A549 (cell line): Measurements from ENCODE around the gene KLK7. TPM values are rescaled to one million over a fixed set of nuclear protein-coding genes. Genes with fewer than 3 reads are reported as not detected.

Source experiments
- ATAC-seq, 2 experiments: fragments of 200-7000 bp in 1 of 2; fragments of >200 bp in 1 of 2; cut with Nextera tagmentation in 1 of 2; cut with Tn5 transposase in 1 of 2; 3 replicates each; pipeline versions ENCODE4 v1.8.0 to v1.9.1; 2018 to 2020; ENCODE audit warnings: mild to moderate bottlenecking in 1 of 2, moderate library complexity in 1 of 2
- CTCF ChIA-PET: fragments of 300-600 bp; sonication (Branson Sonifier 250); formaldehyde crosslinking; extraction: SDS; loops from one replicate; lab custom pipeline; 2021; ENCODE audit warnings: antibody characterized with exemption, inconsistent platforms; lab: Yijun Ruan, JAX
- POLR2A ChIA-PET: fragments of 350-600 bp; formaldehyde crosslinking; extraction: SDS; loops from one replicate; lab custom pipeline; 2021; ENCODE audit warnings: antibody characterized with exemption, inconsistent platforms; lab: Yijun Ruan, JAX
- DNase-seq, 2 experiments: peaks; one replicate each; pipeline versions ENCODE4 v3.0.0 to v3.0.0-alpha.2; 2011 to 2016; ENCODE audit warnings: low read depth in 1 of 2, low spot score in 1 of 2
- FAIRE-seq: peaks from 2 replicates; lab custom pipeline; 2011; peaks lifted over from hg19 to GRCh38; lab: Jason Lieb, UNC
- H3K27ac ChIP-seq, 2 experiments: fragments of >200 bp; sonication (Bioruptor Twin); formaldehyde crosslinking; 3 replicates each; pipeline ENCODE4 v1.5.1; 2016 to 2017
- H3K4me1 ChIP-seq: fragments of >200 bp; sonication (Bioruptor Twin); formaldehyde crosslinking; 3 replicates; pipeline ENCODE4 v1.6.1; 2016
- H3K4me2 ChIP-seq: fragments of >200 bp; sonication (Bioruptor Twin); formaldehyde crosslinking; 3 replicates; pipeline ENCODE4 v1.6.1; 2016
- H3K4me3 ChIP-seq: fragments of >200 bp; sonication (Bioruptor Twin); formaldehyde crosslinking; 3 replicates; pipeline ENCODE4 v1.5.1; 2016
- H3K9me3 ChIP-seq: fragments of >200 bp; sonication (Bioruptor Twin); formaldehyde crosslinking; 3 replicates; pipeline ENCODE4 v1.6.1; 2016
- ATOH8 ChIP-seq: fragments of 250-450 bp; sonication (Bioruptor Pico); IDR thresholded peaks from 2 replicates; pipeline ENCODE4 v1.5.0; 2020; ENCODE audit warnings: low read depth, mild to moderate bottlenecking, moderate library complexity
- CEBPB ChIP-seq, 2 experiments: fragments of >200 bp in 1 of 2; sonication (Bioruptor Twin) in 1 of 2; formaldehyde crosslinking in 1 of 2; IDR thresholded peaks; 2 replicates each; pipeline ENCODE4 v1.6.1; 2012 to 2016
- E2F6 ChIP-seq: IDR thresholded peaks from 2 replicates; pipeline ENCODE4 v1.6.1; 2012; ENCODE audit warnings: low read depth, borderline replicate concordance
- FOXS1 ChIP-seq: fragments of 250-450 bp; sonication (Bioruptor Pico); IDR thresholded peaks from 2 replicates; pipeline ENCODE4 v1.5.0; 2020; ENCODE audit warnings: mild to moderate bottlenecking, moderate library complexity
- HOXB13 ChIP-seq: fragments of 250-450 bp; sonication (Bioruptor Pico); IDR thresholded peaks from 2 replicates; pipeline ENCODE4 v1.5.0; 2020; ENCODE audit warnings: low read depth, mild to moderate bottlenecking, moderate library complexity
- JUN ChIP-seq, 2 experiments: fragments of >200 bp; sonication (Bioruptor Twin); formaldehyde crosslinking; IDR thresholded peaks; 2 replicates in 1 of 2; 3 replicates in 1 of 2; pipeline ENCODE4 v1.6.1; 2016 to 2017
- KDM1A ChIP-seq: fragments of 200-600 bp; sonication (generic); IDR thresholded peaks from 2 replicates; pipeline ENCODE4 v1.6.1; 2016; ENCODE audit warnings: low read depth, mild to moderate bottlenecking
- MAX ChIP-seq: IDR thresholded peaks from 2 replicates; pipeline ENCODE4 v1.6.1; 2012
- MAZ ChIP-seq: fragments of 150-350 bp; IDR thresholded peaks from 2 replicates; pipeline ENCODE4 v1.6.1; 2014; ENCODE audit warnings: antibody characterized with exemption, low read depth, low read length, borderline replicate concordance
- NPAS2 ChIP-seq: fragments of 250-450 bp; sonication (Bioruptor Pico); IDR thresholded peaks from 2 replicates; pipeline ENCODE4 v1.8.0; 2022; ENCODE audit warnings: mild to moderate bottlenecking, moderate library complexity, borderline replicate concordance
- PBX3 ChIP-seq: IDR thresholded peaks from 2 replicates; pipeline ENCODE4 v1.6.1; 2012
- RARB ChIP-seq: fragments of 250-450 bp; sonication (Bioruptor Pico); IDR thresholded peaks from 2 replicates; pipeline ENCODE4 v1.8.0; 2021; ENCODE audit warnings: mild to moderate bottlenecking, moderate library complexity
- RCOR1 ChIP-seq: fragments of 150-350 bp; IDR thresholded peaks from 2 replicates; pipeline ENCODE4 v1.6.1; 2014; ENCODE audit warnings: antibody characterized with exemption, low read length, low read depth
- RFX5 ChIP-seq: fragments of 450-650 bp; IDR thresholded peaks from 2 replicates; pipeline ENCODE4 v1.7.1; 2014; ENCODE audit warnings: antibody characterized with exemption, mild to moderate bottlenecking, moderate library complexity
- WGBS: methylation state at CpG from one replicate; pipeline ENCODE4 v1.1.6; 2017; ENCODE audit errors: missing lambda C conversion rate; 5-methylcytosine and 5-hydroxymethylcytosine counted together
- polyA plus RNA-seq, 4 experiments: library from polyadenylated mRNA; depleted of rRNA in 3 of 4; stranded (reverse); fragments of >200 nt; fragmentation: RNase III in 1 of 4; extraction: RNeasy Plus Mini Kit Qiagen cat#74134 plus additional on column Dnase treatment in 1 of 4; gene quantifications; 2 replicates in 3 of 4; 3 replicates in 1 of 4; pipeline ENCODE4 v1.2.3, GENCODE V29; 2011 to 2017

Gene KLK7
- polyA plus RNA-seq, 2 of the 4 experiments (the other 2 are of a cell fraction), result not detected

GRCh38 chr19:50952910-50953309, 30.8 kb downstream of the KLK7 start, which contains the start of gene KLK5:
Gene KLK5, minus strand, starts transcription at chr19:50953038. Its CDS starts 381 bp downstream, at chr19:50952657.
- WGBS, result 30% methylated on average over 5 of the region's 7 CpGs
- Histone ChIP-seq H3K4me1 (no peaks in the 10 kb centered on the region), H3K27ac (no peak within 1 kb of the TSS), H3K4me2 (no peak within 1 kb of the TSS), H3K9me3 (no peaks in the 10 kb centered on the region), H3K4me3 (no peak within 1 kb of the TSS)
- ATAC-seq (peak; percentile 56 to 59), DNase-seq (no peak), FAIRE-seq (no peak)
- ChIA-PET CTCF (no interaction called here), POLR2A (no interaction called here)
- no peak for TF ChIP-seq NPAS2
- TF ChIP-seq JUN (IDR thresholded peaks at IDR 0.05), result no peak
- no peak for TF ChIP-seq ATOH8 (CRISPR knock-in tag)
- no peak for TF ChIP-seq MAZ
- TF ChIP-seq RFX5, result no peak

GRCh38 chr19:50949861-50950260, 33.9 kb downstream of the KLK7 start:
- ATAC-seq, result no peak
- TF ChIP-seq PBX3, result no peak
- no peak for TF ChIP-seq RARB
- TF ChIP-seq, all 56 proteins: peak for 0
- Histone ChIP-seq H3K4me3 (no peak overlapping the region), H3K4me1 (no peaks in the 10 kb centered on the region), H3K9me3 (no peaks in the 10 kb centered on the region), H3K4me2 (no peak overlapping the region), H3K27ac (no peak overlapping the region)
- DNase-seq, result no peak
- WGBS, result 84% methylated on average over 17 of the region's 19 CpGs
- ChIA-PET POLR2A (no interaction called here), CTCF (interaction anchor here (1.3 to 2.3 kb wide), 2 partner anchors 27 to 67 kb away, joined by 7 to 11 read pairs; no protein-coding TSS in a partner anchor)
- FAIRE-seq, result no peak

GRCh38 chr19:50947123-50947522, 36.6 kb downstream of the KLK7 start:
- no peaks in the 10 kb centered on the region for H3K4me1 ChIP-seq
- no peak overlapping the region for H3K4me3 ChIP-seq
- no peak for DNase-seq
- POLR2A ChIA-PET, result interaction anchor here (0.6 kb wide), 1 partner anchor 27 kb away, joined by 3 read pairs; no protein-coding TSS in a partner anchor
- no peak for FAIRE-seq
- no peak overlapping the region for H3K4me2 ChIP-seq
- WGBS, result 25% methylated on average over 4 of the region's 4 CpGs
- no peaks in the 10 kb centered on the region for H3K9me3 ChIP-seq
- no peak for TF ChIP-seq RCOR1
- no peak for TF ChIP-seq E2F6
- TF ChIP-seq MAX, result no peak
- TF ChIP-seq HOXB13 (CRISPR knock-in tag), result no peak
- TF ChIP-seq FOXS1, result no peak
- no peak for TF ChIP-seq CEBPB (IDR thresholded peaks at IDR 0.05)
- no peak for TF ChIP-seq KDM1A
- TF ChIP-seq JUN (IDR thresholded peaks at IDR 0.05), result no peak
- TF ChIP-seq, all 56 proteins: peak for 0
- CTCF ChIA-PET, result interaction anchor here (0.8 to 1.3 kb wide), 4 partner anchors 22 to 149 kb away, joined by 3 read pairs; no protein-coding TSS in a partner anchor
- H3K27ac ChIP-seq, result no peak overlapping the region
- no peak for ATAC-seq

- DNase-seq, result no peak
- POLR2A ChIA-PET, result no interaction called here
- H3K27ac ChIP-seq, result no peak overlapping the region
- no peak for TF ChIP-seq FOXS1
- TF ChIP-seq, all 56 proteins: peak for 0
- H3K4me1 ChIP-seq, result no peaks in the 10 kb centered on the region
- WGBS, result 46% methylated on average over 4 of the region's 4 CpGs
- no peak for ATAC-seq
- H3K4me3 ChIP-seq, result no peak overlapping the region
- CTCF ChIA-PET, result interaction anchor here (1.7 kb wide), 1 partner anchor 23 kb away, joined by 8 read pairs; no protein-coding TSS in a partner anchor
- no peak for FAIRE-seq
- no peak overlapping the region for H3K4me2 ChIP-seq
- H3K9me3 ChIP-seq, result no peaks in the 10 kb centered on the region
These were observed 38.9 kb downstream of the KLK7 start for GRCh38 chr19:50944795-50945194.
